NCI-H2107 treated with DMSO at 0.1 percent for 48 hours (cell line): ENCODE measurements around the gene CALML4.
"Not testable (repeated sequence)": the region's sequence is repeated elsewhere in the genome, so short reads cannot be mapped to it uniquely, and the experiment has no call there.

Experiments
- DNase-seq: peaks from one replicate; lab custom pipeline; 2025; ENCODE audit not compliant: unreplicated experiment; lab: John Stamatoyannopoulos, UW

The CALML4 gene

GRCh38 chr15:68204776-68205557 lies at the start of gene CALML4:
CALML4 (minus strand) TSS chr15:68205332; CDS start chr15:68205247, 85 bp downstream.
- no peak for DNase-seq

GRCh38 chr15:68252925-68253534 lies 47.9 kb upstream of the CALML4 start:
- DNase-seq = peak; percentile 67

GRCh38 chr15:68249058-68249713 lies 44.1 kb upstream of the CALML4 start:
- no peak for DNase-seq

- no peak for DNase-seq
Measured at GRCh38 chr15:68244235-68244634, 39.1 kb upstream of the CALML4 start.

GRCh38 chr15:68241088-68241935 lies 36.2 kb upstream of the CALML4 start:
- no peak for DNase-seq

GRCh38 chr15:68239025-68239424 lies 33.9 kb upstream of the CALML4 start:
- no peak for DNase-seq

- no peak for DNase-seq
Measured at GRCh38 chr15:68235022-68235421, 29.9 kb upstream of the CALML4 start.

- not testable (repeated sequence) for DNase-seq
Measured at GRCh38 chr15:68234520-68234919, 29.4 kb upstream of the CALML4 start.

- DNase-seq = no peak
Measured at GRCh38 chr15:68234060-68234459, 28.9 kb upstream of the CALML4 start.

GRCh38 chr15:68232937-68233336 lies 27.8 kb upstream of the CALML4 start:
- DNase-seq = no peak

- no peak for DNase-seq
Measured at GRCh38 chr15:68232449-68232848, 27.3 kb upstream of the CALML4 start.

- DNase-seq = no peak
Measured at GRCh38 chr15:68231102-68231818, 26.1 kb upstream of the CALML4 start.

GRCh38 chr15:68230157-68231100 lies 25.3 kb upstream of the CALML4 start:
- no peak for DNase-seq

GRCh38 chr15:68229386-68230156 lies 24.4 kb upstream of the CALML4 start, which contains the start of gene CLN6:
CLN6 (minus strand) TSS chr15:68229728; CDS start chr15:68229584, 144 bp downstream.
- peak; percentile 25 for DNase-seq

- DNase-seq = no peak
Measured at GRCh38 chr15:68228971-68229385, 23.8 kb upstream of the CALML4 start.

- no peak for DNase-seq
Measured at GRCh38 chr15:68228143-68228970, 23.2 kb upstream of the CALML4 start.

GRCh38 chr15:68227643-68228142 lies 22.6 kb upstream of the CALML4 start:
- DNase-seq = no peak
